Endodermal cell (in vitro differentiated cells): ENCODE measurements around the gene USP49. TPM values are rescaled to one million over a fixed set of nuclear protein-coding genes. Genes with fewer than 3 reads are reported as not detected.

Source experiments
- DNase-seq: peaks from one replicate; pipeline ENCODE4 v3.0.0-alpha.2; 2017
- H3K27ac ChIP-seq: 2 replicates; pipeline ENCODE4 v1.5.1; 2013; ENCODE audit warnings: mild to moderate bottlenecking, low read depth, low read length, moderate library complexity
- H3K27me3 ChIP-seq: 2 replicates; pipeline ENCODE4 v1.6.1; 2013; ENCODE audit warnings: mild to moderate bottlenecking, low read length, moderate library complexity; ENCODE audit not compliant: insufficient read depth, control insufficient read depth, poor library complexity, severe bottlenecking
- H3K36me3 ChIP-seq: 2 replicates; pipeline ENCODE4 v1.7.0; 2013; ENCODE audit warnings: mild to moderate bottlenecking, low read length, moderate library complexity; ENCODE audit not compliant: control insufficient read depth, insufficient read depth
- H3K4me1 ChIP-seq: one replicate; pipeline ENCODE4 v1.7.0; 2013; ENCODE audit warnings: low read length; ENCODE audit not compliant: control insufficient read depth, insufficient read depth
- H3K4me3 ChIP-seq: 2 replicates; pipeline ENCODE4 v1.5.1; 2013; ENCODE audit warnings: mild to moderate bottlenecking, low read length, moderate library complexity
- H3K9ac ChIP-seq: 2 replicates; pipeline ENCODE4 v1.6.1; 2013; ENCODE audit warnings: mild to moderate bottlenecking, low read length, moderate library complexity; ENCODE audit not compliant: poor library complexity, severe bottlenecking; ENCODE audit errors: extremely low read depth
- H3K9me3 ChIP-seq: 2 replicates; pipeline ENCODE4 v1.6.1; 2013; ENCODE audit warnings: mild to moderate bottlenecking, low read length, moderate library complexity; ENCODE audit not compliant: control insufficient read depth
- H3K27ac Mint-ChIP-seq: 2 replicates; pipeline ENCODE4 v1.8.0; 2020; ENCODE audit warnings: mixed read lengths
- H3K27me3 Mint-ChIP-seq: 2 replicates; pipeline ENCODE4 v1.8.0; 2021; ENCODE audit warnings: mild to moderate bottlenecking, mixed read lengths; ENCODE audit not compliant: insufficient read depth
- H3K36me3 Mint-ChIP-seq: 2 replicates; pipeline ENCODE4 v1.8.0; 2020; ENCODE audit warnings: low read depth, mixed read lengths
- H3K4me1 Mint-ChIP-seq: 2 replicates; pipeline ENCODE4 v1.8.0; 2020; ENCODE audit warnings: mixed read lengths
- H3K4me3 Mint-ChIP-seq: 2 replicates; pipeline ENCODE4 v1.8.0; 2020; ENCODE audit warnings: mild to moderate bottlenecking, moderate library complexity, mixed read lengths
- H3K9me3 Mint-ChIP-seq: 2 replicates; pipeline ENCODE4 v1.8.0; 2020; ENCODE audit warnings: mild to moderate bottlenecking, mixed read lengths
- WGBS, 2 experiments: methylation state at CpG; one replicate each; pipeline versions ENCODE4 v1.1.5 to v1.1.7; 2013; ENCODE audit warnings: missing lambda C conversion rate in 2 of 2, mixed read lengths in 1 of 2; ENCODE audit not compliant: insufficient coverage in 1 of 2, insufficient read length in 1 of 2; 5-methylcytosine and 5-hydroxymethylcytosine counted together
- total RNA-seq, 2 donors: library from RNA; stranded (reverse); fragmentation: NEBNext Ultra II Directional in 1 of 2; extraction: Animal tissue kit (Norgen Biotek cat#: 25700) in 1 of 2; gene quantifications; 2 replicates in 1 of 2; 3 replicates in 1 of 2; pipeline ENCODE4 v1.2.1, GENCODE V29; 2021
- TF ChIP-seq, protein P1 (sequence below): fragments of 200-600 bp; sonication (generic); conservative IDR thresholded peaks from 2 replicates; pipeline ENCODE4 v1.5.0; 2021; ENCODE audit warnings: antibody characterized with exemption, mild to moderate bottlenecking

Gene USP49
- total RNA-seq, 2 donors from 2014 or later = 14.0 to 18.9 TPM

DNA sequence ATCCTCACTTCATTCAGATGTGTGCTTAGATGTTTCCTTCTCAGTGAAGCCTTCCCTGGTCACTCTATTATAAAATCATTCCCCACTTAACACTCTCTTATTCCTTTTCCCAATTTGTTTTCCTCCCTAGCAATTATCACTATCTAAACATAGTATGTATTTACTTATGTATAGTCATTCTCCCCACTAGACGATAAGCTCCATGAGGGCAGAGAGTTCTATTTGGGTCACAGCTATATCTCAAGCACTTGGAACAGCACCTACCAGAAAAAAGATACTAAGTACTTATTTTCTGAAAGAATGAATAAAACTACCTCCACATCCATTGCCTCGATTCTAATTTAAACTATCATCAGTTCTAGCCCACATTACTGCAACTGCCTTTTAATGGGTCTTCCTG is 36.5 kb downstream of the USP49 start:
- 97 to 100% methylated on average over 1 to 2 of the region's 2 CpGs for WGBS, 2 experiments

DNA sequence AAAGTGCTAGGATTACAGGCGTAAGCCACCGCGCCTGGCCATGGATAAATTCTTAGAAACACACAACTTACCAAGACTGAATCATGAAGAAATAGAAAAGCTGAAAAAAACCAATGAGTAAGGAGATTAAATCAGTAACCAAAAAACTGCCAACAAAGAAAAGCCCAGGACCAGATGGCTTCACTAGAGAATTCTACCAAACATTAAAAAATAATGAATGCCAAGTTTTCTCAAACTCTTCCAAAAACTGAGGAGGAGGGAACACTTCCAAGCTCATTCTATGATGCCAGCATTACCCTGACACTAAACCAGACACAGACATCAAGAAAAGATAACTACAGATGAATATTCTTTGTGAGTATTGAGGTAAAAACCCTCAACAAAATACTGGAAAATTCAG is 44.3 kb downstream of the USP49 start:
- Mint-ChIP-seq H3K27me3 (no peaks in the 10 kb centered on the region), H3K27ac (no peak overlapping the region)

More for the DNA sequence above, 36.5 kb downstream of the USP49 start:
- TF ChIP-seq, protein P1, sequence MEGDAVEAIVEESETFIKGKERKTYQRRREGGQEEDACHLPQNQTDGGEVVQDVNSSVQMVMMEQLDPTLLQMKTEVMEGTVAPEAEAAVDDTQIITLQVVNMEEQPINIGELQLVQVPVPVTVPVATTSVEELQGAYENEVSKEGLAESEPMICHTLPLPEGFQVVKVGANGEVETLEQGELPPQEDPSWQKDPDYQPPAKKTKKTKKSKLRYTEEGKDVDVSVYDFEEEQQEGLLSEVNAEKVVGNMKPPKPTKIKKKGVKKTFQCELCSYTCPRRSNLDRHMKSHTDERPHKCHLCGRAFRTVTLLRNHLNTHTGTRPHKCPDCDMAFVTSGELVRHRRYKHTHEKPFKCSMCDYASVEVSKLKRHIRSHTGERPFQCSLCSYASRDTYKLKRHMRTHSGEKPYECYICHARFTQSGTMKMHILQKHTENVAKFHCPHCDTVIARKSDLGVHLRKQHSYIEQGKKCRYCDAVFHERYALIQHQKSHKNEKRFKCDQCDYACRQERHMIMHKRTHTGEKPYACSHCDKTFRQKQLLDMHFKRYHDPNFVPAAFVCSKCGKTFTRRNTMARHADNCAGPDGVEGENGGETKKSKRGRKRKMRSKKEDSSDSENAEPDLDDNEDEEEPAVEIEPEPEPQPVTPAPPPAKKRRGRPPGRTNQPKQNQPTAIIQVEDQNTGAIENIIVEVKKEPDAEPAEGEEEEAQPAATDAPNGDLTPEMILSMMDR = no peak
- H3K36me3 ChIP-seq = no peaks in the 10 kb centered on the region
- no peaks in the 10 kb centered on the region for H3K9me3 ChIP-seq
- Mint-ChIP-seq H3K36me3 (peaks cover 6% of the 10 kb centered on the region), H3K4me3 (no peak overlapping the region), H3K9me3 (no peaks in the 10 kb centered on the region), H3K27ac (no peak overlapping the region), H3K4me1 (no peaks in the 10 kb centered on the region), H3K27me3 (no peaks in the 10 kb centered on the region)
- DNase-seq = no peak
- no peak overlapping the region for H3K27ac ChIP-seq
- H3K9ac ChIP-seq = no peak overlapping the region
- no peaks in the 10 kb centered on the region for H3K27me3 ChIP-seq
- H3K4me1 ChIP-seq = no peaks in the 10 kb centered on the region
- H3K4me3 ChIP-seq = no peak overlapping the region

DNA sequence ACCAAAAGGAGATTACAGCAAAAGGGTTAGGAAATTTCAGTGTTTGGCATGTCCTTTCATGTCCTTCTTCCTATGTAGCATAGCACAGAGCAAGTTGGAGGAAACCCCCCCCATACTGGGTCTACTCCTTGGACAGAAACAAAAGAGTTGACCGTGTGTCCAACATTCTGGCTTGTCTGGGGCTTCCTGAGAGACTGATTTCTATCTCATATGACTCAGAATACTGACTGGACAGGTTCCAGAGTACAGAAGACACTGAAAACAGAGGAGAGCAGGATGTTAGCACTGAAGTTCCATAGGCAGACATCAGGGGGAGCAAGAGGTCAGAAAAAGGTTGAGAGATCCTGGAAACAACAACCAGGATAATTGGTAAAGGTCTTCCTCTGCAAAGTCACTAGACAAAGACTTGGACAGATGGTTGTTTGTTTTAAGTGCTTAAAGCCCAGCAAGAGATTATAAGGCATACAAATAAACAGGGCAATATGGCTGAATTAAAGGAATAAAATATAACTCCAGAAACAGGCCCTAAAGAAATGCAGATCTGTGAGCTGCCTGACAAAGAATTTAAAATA is 48.4 kb downstream of the USP49 start:
- H3K27me3 Mint-ChIP-seq = no peaks in the 10 kb centered on the region
- H3K36me3 ChIP-seq = no peaks in the 10 kb centered on the region
- no peaks in the 10 kb centered on the region for H3K27me3 ChIP-seq
- no peaks in the 10 kb centered on the region for H3K9me3 Mint-ChIP-seq
- no peak overlapping the region for H3K9ac ChIP-seq
- H3K27ac ChIP-seq = no peak overlapping the region
- H3K27ac Mint-ChIP-seq = no peak overlapping the region
- TF ChIP-seq, protein P1 = peak; percentile 87
- H3K36me3 Mint-ChIP-seq = peaks cover 5% of the 10 kb centered on the region
- 7 to 11% methylated on average over 1 of the region's 1 CpG for WGBS, 2 experiments
- H3K4me1 ChIP-seq = no peaks in the 10 kb centered on the region
- no peaks in the 10 kb centered on the region for H3K9me3 ChIP-seq
- H3K4me3 ChIP-seq = no peak overlapping the region
- H3K4me1 Mint-ChIP-seq = no peaks in the 10 kb centered on the region
- DNase-seq = peak; percentile 85
- no peak overlapping the region for H3K4me3 Mint-ChIP-seq

More for the DNA sequence above, 44.3 kb downstream of the USP49 start:
- no peaks in the 10 kb centered on the region for H3K27me3 ChIP-seq
- H3K4me1 Mint-ChIP-seq = no peaks in the 10 kb centered on the region
- H3K36me3 Mint-ChIP-seq = peaks cover 5% of the 10 kb centered on the region
- DNase-seq = no peak
- no peak overlapping the region for H3K9ac ChIP-seq
- H3K27ac ChIP-seq = no peak overlapping the region
- TF ChIP-seq, protein P1 = no peak
- H3K9me3 Mint-ChIP-seq = no peaks in the 10 kb centered on the region
- H3K4me3 ChIP-seq = no peak overlapping the region
- no peaks in the 10 kb centered on the region for H3K36me3 ChIP-seq
- 93% methylated on average over 3 of the region's 3 CpGs; no CpG with 5 or more reads in 1 of the 2 experiments for WGBS, 2 experiments
- no peak overlapping the region for H3K4me3 Mint-ChIP-seq
- H3K9me3 ChIP-seq = no peaks in the 10 kb centered on the region
- H3K4me1 ChIP-seq = no peaks in the 10 kb centered on the region
